Small intestine (tissue), 7 donors: ENCODE measurements around the gene CFAP44. TPM values are rescaled to one million over a fixed set of nuclear protein-coding genes. Genes with fewer than 3 reads are reported as not detected.
A peak's percentile ranks its signal among the peaks of the same experiment; 100 is the strongest.

ENCODE experiments used
- DNase-seq, 2 donors: peaks; one replicate each; pipeline versions ENCODE4 v3.0.0 to v3.0.0-alpha.2; 2013
- FAIRE-seq: peaks from 2 replicates; lab custom pipeline; 2012; peaks lifted over from hg19 to GRCh38; lab: Jason Lieb, UNC
- H3K27ac ChIP-seq, 3 donors: one replicate each; pipeline ENCODE4 v1.5.1; 2013; ENCODE audit warnings: low read length in 2 of 3, mild to moderate bottlenecking in 2 of 3, control low read depth in 1 of 3, inconsistent platforms in 1 of 3, low read depth in 1 of 3, moderate library complexity in 1 of 3
- H3K27me3 ChIP-seq, 3 donors: one replicate each; pipeline ENCODE4 v1.6.1; 2013; ENCODE audit warnings: low read length in 3 of 3, inconsistent platforms in 1 of 3; ENCODE audit not compliant: control insufficient read depth in 3 of 3, insufficient read depth in 3 of 3
- H3K36me3 ChIP-seq, 3 donors: one replicate each; pipeline ENCODE4 v1.6.1; 2013; ENCODE audit warnings: low read length in 3 of 3, inconsistent platforms in 1 of 3, low read depth in 1 of 3, mild to moderate bottlenecking in 1 of 3, moderate library complexity in 1 of 3; ENCODE audit not compliant: control insufficient read depth in 3 of 3, insufficient read depth in 2 of 3
- H3K4me1 ChIP-seq, 3 donors: one replicate each; pipeline ENCODE4 v1.6.1; 2013; ENCODE audit warnings: low read length in 2 of 3, inconsistent platforms in 1 of 3, low read depth in 1 of 3, mild to moderate bottlenecking in 1 of 3, moderate library complexity in 1 of 3; ENCODE audit not compliant: control insufficient read depth in 3 of 3, insufficient read depth in 2 of 3
- H3K4me3 ChIP-seq, 3 donors: one replicate each; pipeline ENCODE4 v1.5.1; 2013; ENCODE audit warnings: low read length in 3 of 3, control low read depth in 1 of 3, inconsistent platforms in 1 of 3, low read depth in 1 of 3, mild to moderate bottlenecking in 1 of 3, moderate library complexity in 1 of 3
- H3K9me3 ChIP-seq, 2 donors: one replicate each; pipeline ENCODE4 v1.6.1; 2013; ENCODE audit warnings: low read depth in 1 of 2, low read length in 1 of 2; ENCODE audit not compliant: control insufficient read depth in 2 of 2, insufficient read depth in 1 of 2
- WGBS, 3 donors: extraction: QIAGEN DNeasy Blood & Tissue Kit; methylation state at CpG; one replicate each; pipeline ENCODE4 v1.1.7; 2013; 5-methylcytosine and 5-hydroxymethylcytosine counted together
- polyA plus RNA-seq, 4 donors: library from polyadenylated mRNA; stranded (reverse) in 3 of 4; unstranded in 1 of 4; fragments of 200-250 nt in 3 of 4; fragments of 120-200 nt in 1 of 4; gene quantifications; one replicate each; pipeline versions ENCODE4 v1.2.1 to v1.2.3, GENCODE V29; 2013
- donor health status: healthy with polysubstance abuse.
- donor health status: control.
- donor health status: control.
- donor health status: Bipolar disorder and iron deficiency.
- donor health status: healthy.

The CFAP44 gene
- polyA plus RNA-seq, 4 donors, result 1.4 to 12.9 (median 2.1) TPM

DNA sequence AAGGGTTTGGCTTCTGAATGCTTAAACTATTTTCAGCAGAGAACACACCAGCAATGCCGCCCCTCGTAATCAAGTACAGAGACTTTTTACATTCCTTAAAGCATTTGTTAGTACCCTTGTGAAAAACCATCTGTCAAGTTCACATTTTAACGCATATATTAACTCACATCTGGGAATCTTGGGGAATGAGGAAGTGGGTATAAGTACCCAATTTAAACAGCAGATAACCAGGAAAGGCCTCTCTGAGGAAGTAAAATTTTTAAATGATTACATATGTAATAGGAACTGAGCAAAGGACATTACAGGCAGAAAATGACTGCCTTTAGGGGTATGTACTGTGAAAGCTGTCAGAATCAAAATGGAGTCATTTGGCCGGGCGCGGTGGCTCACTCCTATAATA is 12.8 kb upstream of the CFAP44 start:
- Histone ChIP-seq H3K27ac (no peak overlapping the region), H3K9me3 (no peaks in the 10 kb centered on the region), H3K4me3 (no peak overlapping the region), H3K27me3 (no peaks in the 10 kb centered on the region), H3K4me1 (no peaks in the 10 kb centered on the region), H3K36me3 (peaks cover 3 to 24% (median 3%) of the 10 kb centered on the region in 3 donors)
- WGBS, 3 donors, result 90 to 97% (median 94%) methylated on average over 6 of the region's 6 CpGs
- DNase-seq (no peak), FAIRE-seq (no peak)

DNA sequence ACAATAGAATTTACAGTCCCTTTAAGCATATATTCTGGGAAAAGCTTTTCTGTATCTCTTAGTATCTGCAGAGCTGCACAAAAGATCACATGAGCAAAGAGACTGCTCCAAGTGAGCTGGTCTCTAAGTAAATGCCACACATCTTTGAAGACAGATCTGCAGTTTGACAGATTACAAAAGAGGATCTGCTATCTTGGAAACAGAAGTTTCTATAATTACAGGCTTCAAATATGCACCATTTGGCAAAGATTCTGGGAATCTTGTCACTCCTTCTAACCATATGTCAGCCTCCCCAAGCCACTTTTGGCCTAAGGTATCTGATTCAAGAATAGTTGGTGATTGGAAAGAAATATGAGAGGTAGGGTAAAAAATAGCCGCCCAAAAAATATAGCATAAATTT is 9.6 kb upstream of the CFAP44 start:
- Histone ChIP-seq H3K9me3 (no peaks in the 10 kb centered on the region), H3K27me3 (no peaks in the 10 kb centered on the region), H3K27ac (no peak overlapping the region), H3K4me1 (no peaks in the 10 kb centered on the region), H3K36me3 (peaks cover 3 to 16% (median 5%) of the 10 kb centered on the region in 3 donors), H3K4me3 (no peak overlapping the region)
- DNase-seq (no peak), FAIRE-seq (no peak)
- WGBS, 3 donors, result 96 to 100% (median 100%) methylated on average over 1 of the region's 1 CpG

DNA sequence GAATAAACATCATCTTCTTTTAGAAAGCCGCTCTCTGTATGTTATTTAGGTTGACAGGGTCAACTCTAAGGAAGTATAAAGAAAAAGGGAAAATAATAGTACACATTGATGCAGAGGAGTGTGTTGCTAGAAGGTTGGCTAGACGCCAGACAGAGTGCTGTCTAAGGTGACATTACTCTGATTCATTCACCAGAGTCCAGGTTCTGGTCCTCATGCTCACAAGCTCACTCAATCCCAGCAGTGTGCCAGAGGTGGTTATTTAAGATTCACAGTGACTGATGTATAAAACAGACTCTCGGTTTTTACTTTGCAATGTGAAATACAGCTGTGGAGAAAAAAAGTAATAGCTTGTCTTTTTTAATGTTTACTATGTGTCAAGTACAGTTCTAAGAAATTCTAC is 1.7 kb downstream of the CFAP44 start:
- FAIRE-seq, result no peak
- H3K36me3 ChIP-seq, result peaks cover 0 to 2% (median 0%) of the 10 kb centered on the region in 3 donors
- peaks cover 2 to 7% (median 3%) of the 10 kb centered on the region in 3 donors for H3K4me1 ChIP-seq
- no peaks in the 10 kb centered on the region for H3K27me3 ChIP-seq
- peak in 1 of 2 donors; percentile 2 for DNase-seq
- H3K27ac ChIP-seq, result no peak overlapping the region
- H3K4me3 ChIP-seq, result no peak overlapping the region
- H3K9me3 ChIP-seq, result no peaks in the 10 kb centered on the region
- 94 to 97% (median 94%) methylated on average over 3 of the region's 3 CpGs for WGBS, 3 donors

DNA sequence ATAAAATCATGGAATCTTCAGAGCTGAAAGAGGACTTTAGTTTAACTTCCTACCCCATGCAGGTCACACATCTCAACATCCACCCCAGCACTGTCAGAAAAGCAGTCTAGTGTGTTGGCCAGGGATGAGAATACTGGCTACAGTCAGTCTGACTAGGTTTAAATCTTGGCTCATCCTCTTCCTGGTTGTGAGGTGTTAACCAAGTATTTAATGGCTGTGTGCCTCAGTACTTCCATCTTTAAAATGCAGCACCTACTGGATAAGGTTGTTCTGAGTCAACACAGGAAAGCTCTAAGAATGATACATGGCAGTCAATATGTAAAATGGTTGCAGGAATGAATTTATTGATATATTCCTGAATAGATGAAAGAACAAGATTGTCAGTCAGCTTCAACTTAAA is 3.1 kb downstream of the CFAP44 start:
- no peak overlapping the region for H3K27ac ChIP-seq
- no peak for DNase-seq
- H3K4me1 ChIP-seq, result peaks cover 2 to 7% (median 3%) of the 10 kb centered on the region in 3 donors
- H3K36me3 ChIP-seq, result no peaks in the 10 kb centered on the region
- FAIRE-seq, result no peak
- no peaks in the 10 kb centered on the region for H3K27me3 ChIP-seq
- no peak overlapping the region for H3K4me3 ChIP-seq
- H3K9me3 ChIP-seq, result no peaks in the 10 kb centered on the region

DNA sequence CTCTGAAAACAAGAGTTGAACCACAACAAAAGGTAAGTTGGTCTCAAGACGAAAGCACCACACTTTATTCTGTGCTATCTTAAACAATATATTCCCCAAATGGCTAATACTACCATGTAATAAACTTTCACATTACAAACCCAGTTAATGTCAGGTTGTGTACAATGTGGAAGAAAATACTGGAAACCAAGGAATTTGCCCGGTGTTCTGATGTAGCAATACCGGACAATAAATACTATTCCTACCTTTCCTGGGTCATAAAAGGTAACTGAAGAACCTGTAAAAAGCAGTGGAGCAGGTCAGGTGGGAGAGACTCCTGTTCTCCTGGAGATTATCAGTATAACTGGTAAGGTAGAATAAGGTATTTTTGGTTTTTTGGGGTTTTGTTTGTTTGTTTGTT is 3.9 kb downstream of the CFAP44 start:
- H3K36me3 ChIP-seq, result no peaks in the 10 kb centered on the region
- WGBS, 3 donors, result 63 to 75% (median 69%) methylated on average over 3 of the region's 3 CpGs

DNA sequence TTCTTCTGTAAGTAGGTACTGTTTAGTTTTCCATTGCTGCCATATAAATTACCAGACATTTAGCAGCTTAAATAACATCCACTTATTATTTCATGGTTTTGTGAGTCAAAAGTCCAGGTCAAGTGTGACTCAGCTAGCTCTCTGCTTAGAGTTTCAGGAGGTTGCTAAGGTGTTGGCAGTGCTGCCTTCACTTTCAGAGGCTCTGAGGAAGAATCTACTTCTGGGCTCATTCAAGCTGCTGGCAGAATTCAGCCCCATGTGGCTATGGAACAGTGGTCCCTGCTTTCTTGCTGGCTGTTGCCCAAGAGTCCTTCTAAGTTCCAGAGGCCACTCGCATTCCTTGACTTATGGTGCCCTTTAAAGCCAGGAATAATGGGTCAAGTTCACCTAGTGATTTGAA is 4.5 kb downstream of the CFAP44 start:
- FAIRE-seq (no peak), DNase-seq (peak; percentile 63 to 79)
- peak overlapping the region in 1 of 3 donors; percentile 81 for H3K27ac ChIP-seq

More for the DNA sequence above, 3.9 kb downstream of the CFAP44 start:
- Histone ChIP-seq H3K4me3 (no peak overlapping the region), H3K27me3 (no peaks in the 10 kb centered on the region), H3K9me3 (no peaks in the 10 kb centered on the region), H3K27ac (peak overlapping the region in 1 of 3 donors; percentile 81), H3K4me1 (peaks cover 2 to 7% (median 3%) of the 10 kb centered on the region in 3 donors)
- FAIRE-seq (no peak), DNase-seq (peak in 1 of 2 donors; percentile 59)

DNA sequence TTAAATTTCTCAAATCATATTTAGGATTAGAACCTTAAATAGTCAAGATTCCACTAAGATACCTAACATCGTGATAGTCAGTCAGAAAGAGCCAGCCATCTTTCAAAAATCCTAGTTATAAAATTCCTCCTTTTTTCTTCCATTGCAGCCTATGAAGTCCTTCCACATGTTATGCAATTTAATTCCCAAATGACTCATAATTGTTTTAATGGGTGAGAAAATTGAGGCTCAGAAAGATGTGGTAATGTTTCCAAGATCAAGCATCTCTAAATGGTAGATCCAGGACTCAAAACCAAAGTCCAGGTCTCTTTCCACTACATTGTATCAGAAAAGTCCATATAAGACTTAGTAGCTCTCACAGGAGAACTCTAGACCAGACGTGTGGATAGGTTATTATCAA is 9.5 kb downstream of the CFAP44 start:
- Histone ChIP-seq H3K36me3 (no peaks in the 10 kb centered on the region), H3K9me3 (no peaks in the 10 kb centered on the region), H3K4me3 (no peak overlapping the region), H3K27ac (no peak overlapping the region), H3K27me3 (no peaks in the 10 kb centered on the region), H3K4me1 (peaks cover 0 to under 1% (median 0%) of the 10 kb centered on the region in 3 donors)
- DNase-seq (no peak), FAIRE-seq (no peak)
- 81 to 86% (median 84%) methylated on average over 2 of the region's 2 CpGs for WGBS, 3 donors

More for the DNA sequence above, 4.5 kb downstream of the CFAP44 start:
- Histone ChIP-seq H3K36me3 (no peaks in the 10 kb centered on the region), H3K27me3 (no peaks in the 10 kb centered on the region), H3K4me1 (peaks cover 2 to 7% (median 2%) of the 10 kb centered on the region in 3 donors), H3K4me3 (no peak overlapping the region), H3K9me3 (no peaks in the 10 kb centered on the region)
- 64 to 89% (median 81%) methylated on average over 1 of the region's 1 CpG for WGBS, 3 donors

DNA sequence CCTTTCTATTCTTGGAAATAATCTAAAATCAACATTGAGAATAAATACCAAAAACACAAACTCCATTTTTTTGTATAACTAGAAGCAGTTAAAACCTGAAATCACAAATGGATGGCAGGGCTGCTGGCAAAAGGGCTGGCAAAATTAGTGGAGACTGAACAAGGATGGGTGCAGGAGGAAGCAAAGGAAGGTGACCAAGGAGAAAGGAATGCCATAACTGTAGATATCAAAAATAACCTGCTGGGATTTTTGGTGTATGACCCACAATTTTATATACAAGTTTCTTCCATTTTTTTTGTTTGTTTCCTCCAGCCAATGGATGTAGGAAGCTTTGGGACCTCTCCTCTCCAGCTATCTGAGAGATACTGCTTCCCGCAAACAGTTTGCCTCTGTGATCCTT is 12.7 kb downstream of the CFAP44 start:
- 95 to 100% (median 100%) methylated on average over 1 of the region's 1 CpG for WGBS, 3 donors
- DNase-seq (no peak), FAIRE-seq (no peak)
- H3K4me1 ChIP-seq, result no peaks in the 10 kb centered on the region
- no peaks in the 10 kb centered on the region for H3K27me3 ChIP-seq
- no peak overlapping the region for H3K4me3 ChIP-seq
- no peak overlapping the region for H3K27ac ChIP-seq
- peaks cover 0 to 4% (median 2%) of the 10 kb centered on the region in 3 donors for H3K36me3 ChIP-seq
- H3K9me3 ChIP-seq, result peaks cover 0 to 4% of the 10 kb centered on the region in 2 donors

DNA sequence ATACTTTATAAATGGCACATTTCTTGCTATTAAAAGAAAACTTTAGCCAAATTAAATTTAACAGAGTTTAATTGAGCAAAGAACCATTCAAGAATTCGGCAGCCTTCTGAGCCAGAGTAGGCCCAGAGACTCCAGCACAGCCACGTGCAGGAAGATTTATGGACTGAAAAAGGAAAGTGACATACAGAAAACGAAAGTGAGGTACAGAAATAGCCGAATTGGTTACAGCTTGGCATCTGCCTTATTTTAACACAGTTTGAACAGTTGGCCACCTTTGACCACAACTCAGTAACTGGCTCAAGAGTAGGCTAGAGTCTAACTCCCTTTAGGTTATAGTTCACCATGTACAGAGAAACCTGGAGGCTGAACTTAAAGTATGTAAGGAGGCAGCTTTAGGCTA is 17.6 kb downstream of the CFAP44 start:
- no peak for DNase-seq
- peaks cover 0 to 5% (median 4%) of the 10 kb centered on the region in 3 donors for H3K36me3 ChIP-seq
- H3K27ac ChIP-seq, result no peak overlapping the region
- WGBS, 3 donors, result 52 to 79% (median 75%) methylated on average over 4 of the region's 4 CpGs
- no peak overlapping the region for H3K4me3 ChIP-seq
- peaks cover 0 to 4% of the 10 kb centered on the region in 2 donors for H3K9me3 ChIP-seq
- no peaks in the 10 kb centered on the region for H3K27me3 ChIP-seq
- FAIRE-seq, result no peak
- H3K4me1 ChIP-seq, result no peaks in the 10 kb centered on the region
